NCI-H146 (cell line): Measurements from ENCODE around the gene GNAT2.

Source experiments
- DNase-seq: peaks from one replicate; lab custom pipeline; 2025; lab: John Stamatoyannopoulos, UW

GNAT2 gene

GRCh38 chr1:109641861-109642260 lies 22.4 kb upstream of the GNAT2 start:
- DNase-seq: no peak

- DNase-seq: no peak
These were observed 21.8 kb upstream of the GNAT2 start for GRCh38 chr1:109641078-109641740.

- DNase-seq: peak; percentile 64
These were observed 21.0 kb upstream of the GNAT2 start for GRCh38 chr1:109640285-109640865.

- DNase-seq: no peak
These were observed 20.4 kb upstream of the GNAT2 start for GRCh38 chr1:109639841-109640184.

GRCh38 chr1:109639063-109639840 lies 19.8 kb upstream of the GNAT2 start:
- no peak for DNase-seq

- no peak for DNase-seq
These were observed 18.0 kb upstream of the GNAT2 start for GRCh38 chr1:109637446-109637845.

GRCh38 chr1:109636201-109636952 lies 17.0 kb upstream of the GNAT2 start:
- no peak for DNase-seq

- no peak for DNase-seq
These were observed 16.4 kb upstream of the GNAT2 start for GRCh38 chr1:109635862-109636200.

- no peak for DNase-seq
These were observed 15.6 kb upstream of the GNAT2 start for GRCh38 chr1:109634771-109635750.

GRCh38 chr1:109634292-109634691 lies 14.9 kb upstream of the GNAT2 start:
- no peak for DNase-seq

GRCh38 chr1:109632671-109633346 lies 13.4 kb upstream of the GNAT2 start:
- peak; percentile 94 for DNase-seq

- no peak for DNase-seq
These were observed 12.4 kb upstream of the GNAT2 start for GRCh38 chr1:109631513-109632505.

GRCh38 chr1:109630898-109631512 lies 11.6 kb upstream of the GNAT2 start:
- DNase-seq: no peak

GRCh38 chr1:109630081-109630897 lies 10.9 kb upstream of the GNAT2 start:
- no peak for DNase-seq

- no peak for DNase-seq
These were observed 10.1 kb upstream of the GNAT2 start for GRCh38 chr1:109629372-109630030.

GRCh38 chr1:109628540-109629321 lies 9.3 kb upstream of the GNAT2 start:
- DNase-seq: no peak
